OCI-LY3 (cell line): ENCODE results near the gene BPTF.
"Not testable (repeated sequence)": the region's sequence is repeated elsewhere in the genome, so short reads cannot be mapped to it uniquely, and the experiment has no call there.

Experiments
- H2AFZ ChIP-seq: fragments of 200-600, 300-600 bp; shearing (Covaris generic); 2 replicates; pipeline ENCODE4 v1.6.0; 2014; ENCODE audit warnings: antibody characterized with exemption, low read depth, low read length
- H3K27ac ChIP-seq: fragments of 200-600, 300-600 bp; sonication (generic); 2 replicates; pipeline ENCODE4 v1.5.1; 2014; ENCODE audit warnings: mild to moderate bottlenecking, low read length, moderate library complexity, mixed read lengths
- H3K27me3 ChIP-seq: fragments of 200-600, 300-600 bp; sonication (generic); 2 replicates; pipeline ENCODE4 v1.6.1; 2014; ENCODE audit warnings: low read depth, low read length, mixed read lengths
- H3K36me3 ChIP-seq: fragments of 200-600, 300-600 bp; sonication (generic); replicated peaks from 2 replicates; pipeline ENCODE3; 2014; ENCODE audit warnings: low read depth, low read length, mixed read lengths
- H3K4me1 ChIP-seq: fragments of 300-600, 200-600 bp; sonication (generic); 2 replicates; pipeline ENCODE4 v1.6.1; 2014; ENCODE audit warnings: low read length, mixed read lengths
- H3K4me2 ChIP-seq: fragments of 200-600, 300-600 bp; sonication (generic); 2 replicates; pipeline ENCODE4 v1.6.1; 2014; ENCODE audit warnings: low read length, mixed read lengths
- H3K4me3 ChIP-seq: fragments of 300-600, 200-600 bp; sonication (generic); 2 replicates; pipeline ENCODE4 v1.5.1; 2014; ENCODE audit warnings: antibody characterized with exemption, mild to moderate bottlenecking, low read length, moderate library complexity
- H3K79me2 ChIP-seq: fragments of 300-600, 200-600 bp; shearing (Covaris generic); 2 replicates; pipeline ENCODE4 v1.6.1; 2014; ENCODE audit warnings: mild to moderate bottlenecking, low read length, mixed read lengths
- H3K9ac ChIP-seq: fragments of 300-600, 200-600 bp; shearing (Covaris generic); 2 replicates; pipeline ENCODE4 v1.6.0; 2014; ENCODE audit warnings: mild to moderate bottlenecking, low read length, moderate library complexity
- H3K9me3 ChIP-seq: fragments of 200-600, 300-600 bp; shearing (Covaris generic); 2 replicates; pipeline ENCODE4 v1.6.1; 2014; ENCODE audit warnings: low read length, mixed read lengths; ENCODE audit not compliant: insufficient read depth
- H4K20me1 ChIP-seq: fragments of 200-600, 300-600 bp; sonication (generic); 2 replicates; pipeline ENCODE4 v1.6.1; 2016; ENCODE audit warnings: low read length, mixed read lengths; ENCODE audit not compliant: insufficient read depth
- EZH2phosphoT487 ChIP-seq: fragments of 200-600 bp; shearing (Covaris generic); IDR thresholded peaks from 2 replicates; pipeline ENCODE4 v1.6.1; 2018; ENCODE audit warnings: antibody characterized with exemption, mixed run types, low read depth
- TF ChIP-seq, protein P1 (sequence below): fragments of 200-600, 300-600 bp; sonication (generic); IDR thresholded peaks from 2 replicates; pipeline ENCODE4 v1.5.1; 2014; ENCODE audit warnings: antibody characterized with exemption, low read length, low read depth

BPTF gene

DNA sequence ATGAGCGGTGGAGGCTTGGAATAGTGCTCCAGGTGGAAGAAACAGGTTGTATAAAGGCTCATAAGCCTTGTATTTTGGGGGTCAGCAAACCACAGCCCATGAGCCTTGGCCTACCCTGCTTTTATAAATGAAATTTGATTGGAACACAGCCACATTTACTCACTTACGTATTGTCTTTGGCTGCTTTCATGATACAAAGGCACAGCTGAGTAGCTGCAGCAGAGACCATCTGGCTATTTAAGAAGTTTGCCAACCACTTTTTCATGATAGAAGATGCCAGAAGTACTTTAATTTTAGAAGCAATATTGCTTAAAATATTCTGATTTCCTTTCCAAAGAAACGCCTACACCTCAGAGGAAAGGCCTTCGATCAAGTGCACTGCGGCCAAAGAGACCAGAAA lies 97.2 kb downstream of the BPTF start:
- H3K4me1 ChIP-seq, result no peaks in the 10 kb centered on the region
- peaks cover 21% of the 10 kb centered on the region for H3K36me3 ChIP-seq
- H4K20me1 ChIP-seq, result no peaks in the 10 kb centered on the region
- no peaks in the 10 kb centered on the region for H3K27me3 ChIP-seq
- H3K4me2 ChIP-seq, result no peak overlapping the region
- no peak overlapping the region for H2AFZ ChIP-seq
- H3K4me3 ChIP-seq, result no peak overlapping the region
- no peak overlapping the region for H3K27ac ChIP-seq
- no peak overlapping the region for H3K9ac ChIP-seq
- H3K9me3 ChIP-seq, result no peaks in the 10 kb centered on the region
- no peaks in the 10 kb centered on the region for H3K79me2 ChIP-seq
- no peak for TF ChIP-seq EZH2phosphoT487
- TF ChIP-seq, protein P1, sequence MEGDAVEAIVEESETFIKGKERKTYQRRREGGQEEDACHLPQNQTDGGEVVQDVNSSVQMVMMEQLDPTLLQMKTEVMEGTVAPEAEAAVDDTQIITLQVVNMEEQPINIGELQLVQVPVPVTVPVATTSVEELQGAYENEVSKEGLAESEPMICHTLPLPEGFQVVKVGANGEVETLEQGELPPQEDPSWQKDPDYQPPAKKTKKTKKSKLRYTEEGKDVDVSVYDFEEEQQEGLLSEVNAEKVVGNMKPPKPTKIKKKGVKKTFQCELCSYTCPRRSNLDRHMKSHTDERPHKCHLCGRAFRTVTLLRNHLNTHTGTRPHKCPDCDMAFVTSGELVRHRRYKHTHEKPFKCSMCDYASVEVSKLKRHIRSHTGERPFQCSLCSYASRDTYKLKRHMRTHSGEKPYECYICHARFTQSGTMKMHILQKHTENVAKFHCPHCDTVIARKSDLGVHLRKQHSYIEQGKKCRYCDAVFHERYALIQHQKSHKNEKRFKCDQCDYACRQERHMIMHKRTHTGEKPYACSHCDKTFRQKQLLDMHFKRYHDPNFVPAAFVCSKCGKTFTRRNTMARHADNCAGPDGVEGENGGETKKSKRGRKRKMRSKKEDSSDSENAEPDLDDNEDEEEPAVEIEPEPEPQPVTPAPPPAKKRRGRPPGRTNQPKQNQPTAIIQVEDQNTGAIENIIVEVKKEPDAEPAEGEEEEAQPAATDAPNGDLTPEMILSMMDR, result no peak

GRCh38 chr17:67928842-67929241 lies 103.5 kb downstream of the BPTF start:
- not testable (repeated sequence) for H3K4me2 ChIP-seq, H3K4me3 ChIP-seq, H3K9me3 ChIP-seq, H3K4me1 ChIP-seq, H3K79me2 ChIP-seq, H2AFZ ChIP-seq, H3K9ac ChIP-seq, H3K27ac ChIP-seq, H4K20me1 ChIP-seq, H3K27me3 ChIP-seq
- peaks cover 22% of the 10 kb centered on the region for H3K36me3 ChIP-seq

GRCh38 chr17:67931227-67931626 lies 105.9 kb downstream of the BPTF start:
- Histone ChIP-seq H3K27me3 (no peaks in the 10 kb centered on the region), H3K9ac (no peak overlapping the region), H3K27ac (no peak overlapping the region), H4K20me1 (no peaks in the 10 kb centered on the region), H3K9me3 (no peaks in the 10 kb centered on the region), H2AFZ (no peak overlapping the region), H3K79me2 (no peaks in the 10 kb centered on the region), H3K36me3 (peaks cover 26% of the 10 kb centered on the region), H3K4me2 (no peak overlapping the region), H3K4me3 (no peak overlapping the region), H3K4me1 (no peaks in the 10 kb centered on the region)
- TF ChIP-seq, protein P1, result no peak
- TF ChIP-seq EZH2phosphoT487, result no peak

DNA sequence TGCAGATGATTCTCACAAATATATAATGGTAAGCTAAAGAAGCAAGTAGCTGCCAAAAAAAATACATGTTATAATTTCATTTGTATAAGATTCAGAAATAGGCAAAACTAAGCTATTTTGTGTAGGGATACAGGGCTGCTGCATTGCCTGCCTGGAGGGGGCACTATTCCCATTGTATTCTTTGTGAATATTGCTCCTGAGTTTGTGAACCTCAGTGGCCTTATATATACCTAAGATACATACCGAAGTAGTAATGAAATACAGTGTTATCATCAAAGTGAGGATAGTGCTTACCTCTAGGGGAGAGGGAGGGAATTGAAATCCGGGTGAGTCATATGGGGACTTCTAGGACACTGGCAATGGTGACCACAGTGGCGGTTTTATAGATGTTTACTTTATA lies 117.5 kb downstream of the BPTF start:
- no peaks in the 10 kb centered on the region for H3K4me1 ChIP-seq
- H3K9ac ChIP-seq, result no peak overlapping the region
- TF ChIP-seq EZH2phosphoT487, result no peak
- TF ChIP-seq, protein P1, result peak; percentile 43
- peaks cover 73% of the 10 kb centered on the region for H3K36me3 ChIP-seq
- no peaks in the 10 kb centered on the region for H3K79me2 ChIP-seq
- no peak overlapping the region for H3K27ac ChIP-seq
- H3K9me3 ChIP-seq, result no peaks in the 10 kb centered on the region
- H3K4me2 ChIP-seq, result no peak overlapping the region
- no peak overlapping the region for H2AFZ ChIP-seq
- H4K20me1 ChIP-seq, result no peaks in the 10 kb centered on the region
- H3K4me3 ChIP-seq, result no peak overlapping the region
- H3K27me3 ChIP-seq, result no peaks in the 10 kb centered on the region

- H2AFZ ChIP-seq, result no peak overlapping the region
- H3K36me3 ChIP-seq, result peaks cover 77% of the 10 kb centered on the region
- no peaks in the 10 kb centered on the region for H3K9me3 ChIP-seq
- H3K9ac ChIP-seq, result no peak overlapping the region
- no peaks in the 10 kb centered on the region for H3K79me2 ChIP-seq
- no peaks in the 10 kb centered on the region for H3K27me3 ChIP-seq
- TF ChIP-seq, protein P1, result no peak
- TF ChIP-seq EZH2phosphoT487, result no peak
- H3K27ac ChIP-seq, result no peak overlapping the region
- H3K4me3 ChIP-seq, result no peak overlapping the region
- no peak overlapping the region for H3K4me2 ChIP-seq
- H4K20me1 ChIP-seq, result no peaks in the 10 kb centered on the region
- H3K4me1 ChIP-seq, result no peaks in the 10 kb centered on the region
Observed at GRCh38 chr17:67944035-67944434, 118.7 kb downstream of the BPTF start.
